Sciatic nerve (tissue), 2 donors: ENCODE measurements around the gene SLC2A8. TPM values are rescaled to one million over a fixed set of nuclear protein-coding genes. Genes with fewer than 3 reads are reported as not detected.

Source experiments
- ATAC-seq: fragments of 200-7000 bp; cut with Tn5 transposase; one replicate; pipeline ENCODE4 v1.9.1; 2020; ENCODE audit warnings: mild to moderate bottlenecking, moderate library complexity
- DNase-seq: peaks from one replicate; pipeline ENCODE4 v3.0.0-alpha.2; 2020; ENCODE audit warnings: low spot score
- intact Hi-C: fragments of 100-400 bp; cut with DNase I; formaldehyde crosslinking; loops from one replicate; pipeline ENCODE4 v1.14.2; 2022
- total RNA-seq: library from RNA; stranded (reverse); fragmentation: NEBNext Ultra II Directional; extraction: Animal tissue kit (Norgen Biotek cat#: 25700); gene quantifications from one replicate; pipeline ENCODE4 v1.2.1, GENCODE V29; 2021
- donor health status: DM: no; HTN: no; CAD: no.
- donor health status: DM: no; HTN: no; CAD: no.

Gene SLC2A8
- total RNA-seq, 1 donor from 2014 or later: 22.5 TPM

GRCh38 chr9:127449332-127449966, 52.5 kb downstream of the SLC2A8 start:
- intact Hi-C loops: no loop called here
- DNase-seq (no peak), ATAC-seq (no peak)

GRCh38 chr9:127450243-127450760, 53.3 kb downstream of the SLC2A8 start:
- ATAC-seq: peak; percentile 4
- intact Hi-C loops: no loop called here
- DNase-seq: no peak

GRCh38 chr9:127450830-127451607, 54.0 kb downstream of the SLC2A8 start, which contains the start of the genes LRSAM1 and RPL12:
LRSAM1 (plus strand) TSS chr9:127451510; CDS start chr9:127454528, 3,018 bp downstream.
RPL12 (minus strand) TSS chr9:127451406; CDS start chr9:127451317, 89 bp downstream.
- peak; percentile 100 for DNase-seq
- intact Hi-C loops: no loop called here
- ATAC-seq: peak; percentile 94

GRCh38 chr9:127451608-127451857, 54.6 kb downstream of the SLC2A8 start:
- intact Hi-C loops: no loop called here
- DNase-seq (no peak), ATAC-seq (no peak)

GRCh38 chr9:127451858-127452656, 55.1 kb downstream of the SLC2A8 start:
- DNase-seq (peak; percentile 77), ATAC-seq (peak; percentile 44)
- intact Hi-C loops: no loop called here

- no peak for DNase-seq
- ATAC-seq: no peak
- intact Hi-C loops: no loop called here
Measured at GRCh38 chr9:127452691-127453090, 55.7 kb downstream of the SLC2A8 start.

GRCh38 chr9:127455324-127455992, 58.5 kb downstream of the SLC2A8 start:
- intact Hi-C loops: no loop called here
- DNase-seq (no peak), ATAC-seq (no peak)

- DNase-seq (no peak), ATAC-seq (no peak)
- intact Hi-C loops: no loop called here
Measured at GRCh38 chr9:127457191-127457878, 60.4 kb downstream of the SLC2A8 start.

Other genes with a start within 250 kb of the SLC2A8 start
- 33.7 TPM for gene GARNL3, start 132.4 kb upstream of the SLC2A8 start, total RNA-seq
- 12.8 TPM for gene ZNF79, start 27.2 kb downstream of the SLC2A8 start, total RNA-seq
- gene RPL12, start 54.2 kb downstream of the SLC2A8 start, total RNA-seq: 894 TPM
- 27.0 TPM for gene LRSAM1, start 54.3 kb downstream of the SLC2A8 start, total RNA-seq
- gene STXBP1, start 215.1 kb downstream of the SLC2A8 start, total RNA-seq: 113 TPM